Adrenal gland (tissue), 5 donors: Measurements from ENCODE around the gene PDE7B.

Experiments
- CTCF ChIP-seq, 6 experiments: fragments of 450-650 bp in 4 of 6; fragments of 200-600 bp in 2 of 6; sonication (generic) in 1 of 6; IDR thresholded peaks; 1 replicate in 5 of 6; 2 replicates in 1 of 6; pipeline versions ENCODE4 v1.5.1 to v1.8.0; 2016 to 2021; ENCODE audit warnings: antibody characterized with exemption in 6 of 6, mild to moderate bottlenecking in 2 of 6, moderate library complexity in 1 of 6
- POLR2A ChIP-seq, 2 donors: fragments of 450-650 bp; IDR thresholded peaks; one replicate each; pipeline ENCODE4 v1.6.1; 2017; ENCODE audit warnings: antibody characterized with exemption in 2 of 2, mild to moderate bottlenecking in 2 of 2, moderate library complexity in 1 of 2
- donor health status: DM: no; HTN: no; CAD: no.

- no peak for TF ChIP-seq CTCF (IDR thresholded peaks at IDR 0.05)
- TF ChIP-seq POLR2A (IDR thresholded peaks at IDR 0.05): no peak
These were observed 359.1 kb downstream of the PDE7B start for GRCh38 chr6:136210398-136211165.
